Motor neuron (in vitro differentiated cells): ENCODE results near the gene ATP1A2. TPM values are rescaled to one million over a fixed set of nuclear protein-coding genes. Genes with fewer than 3 reads are reported as not detected.
"Not testable (repeated sequence)": the region's sequence is repeated elsewhere in the genome, so short reads cannot be mapped to it uniquely, and the experiment has no call there.

ENCODE experiments used
- ATAC-seq, 8 experiments: fragments of 200-7000 bp; cut with Tn5 transposase; replicated peaks in 6 of 8; 2 replicates each; pipeline ENCODE4 v1.8.0; 2021; ENCODE audit warnings: mild to moderate bottlenecking in 8 of 8, moderate library complexity in 8 of 8
- H3K27ac ChIP-seq, 2 donors: fragments of 250-450 bp; sonication (Bioruptor Pico); 2 replicates each; pipeline ENCODE4 v1.9.0; 2021; ENCODE audit warnings: antibody characterized with exemption in 2 of 2, mild to moderate bottlenecking in 2 of 2, moderate library complexity in 1 of 2
- H3K4me1 ChIP-seq, 2 donors: fragments of 250-450 bp; sonication (Bioruptor Pico); replicated peaks in 1 of 2; 2 replicates each; pipeline ENCODE4 v1.6.1; 2021; ENCODE audit warnings: antibody characterized with exemption in 2 of 2, mild to moderate bottlenecking in 2 of 2, moderate library complexity in 1 of 2
- H3K4me3 ChIP-seq, 5 donors: fragments of 250-450 bp; sonication (Bioruptor Pico); 2 replicates each; pipeline ENCODE4 v1.9.0; 2021; ENCODE audit warnings: antibody characterized with exemption in 5 of 5, mild to moderate bottlenecking in 5 of 5, moderate library complexity in 4 of 5
- WGBS, 10 experiments: fragments of 450-650 bp; shearing (Covaris generic); methylation state at CpG; one replicate each; pipeline ENCODE4 v1.0.0; 2022; 5-methylcytosine and 5-hydroxymethylcytosine counted together
- in situ Hi-C, 9 experiments: fragments of 400-800 bp; cut with MboI; loops; one replicate each; pipeline ENCODE4 v1.15.0; 2021; ENCODE audit warnings: low sequenced_read_pairs in 9 of 9, low pct_unique_long_range_greater_than_20kb in 2 of 9; ENCODE audit not compliant: unreplicated experiment in 9 of 9
- total RNA-seq, 8 experiments: library from RNA; unstranded; fragments of 300-600 nt; gene quantifications; 2 replicates each; pipeline versions ENCODE4 v1.2.3 to v1.2.4, GENCODE V29; 2022

The ATP1A2 gene
- total RNA-seq, 8 experiments from 2014 or later = 0.54 to 53.5 (median 1.2) TPM

DNA sequence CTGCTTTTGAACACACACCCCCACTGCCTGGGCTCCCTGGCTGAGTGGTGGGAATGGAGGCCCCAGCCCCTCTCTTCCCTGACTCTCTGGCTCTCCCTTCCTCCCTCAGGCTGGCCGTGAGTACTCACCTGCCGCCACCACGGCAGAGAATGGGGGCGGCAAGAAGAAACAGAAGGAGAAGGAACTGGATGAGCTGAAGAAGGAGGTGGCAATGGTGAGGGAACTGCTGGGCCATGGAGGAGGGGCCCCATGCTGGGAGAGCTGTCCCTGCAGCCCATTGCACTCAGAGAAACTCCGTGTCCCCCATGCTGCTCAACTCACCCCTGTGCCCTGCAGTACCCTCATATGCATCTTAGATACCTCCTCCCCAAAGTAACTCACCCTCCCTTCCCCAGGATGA, 5.2 kb downstream of the ATP1A2 start:
- in situ Hi-C loops = loop anchor here in 1 of 9 experiments (25.0 kb wide), 1 partner anchor 267 kb away; no protein-coding TSS in a partner anchor
- no peak for ATAC-seq
- 60 to 93% (median 74%) methylated on average over 1 to 2 of the region's 5 CpGs; no CpG with 5 or more reads in 6 of the 10 experiments for WGBS, 10 experiments
- Histone ChIP-seq H3K4me3 (no peak overlapping the region), H3K27ac (no peak overlapping the region), H3K4me1 (peaks cover 37 to 42% of the 10 kb centered on the region in 2 donors)

DNA sequence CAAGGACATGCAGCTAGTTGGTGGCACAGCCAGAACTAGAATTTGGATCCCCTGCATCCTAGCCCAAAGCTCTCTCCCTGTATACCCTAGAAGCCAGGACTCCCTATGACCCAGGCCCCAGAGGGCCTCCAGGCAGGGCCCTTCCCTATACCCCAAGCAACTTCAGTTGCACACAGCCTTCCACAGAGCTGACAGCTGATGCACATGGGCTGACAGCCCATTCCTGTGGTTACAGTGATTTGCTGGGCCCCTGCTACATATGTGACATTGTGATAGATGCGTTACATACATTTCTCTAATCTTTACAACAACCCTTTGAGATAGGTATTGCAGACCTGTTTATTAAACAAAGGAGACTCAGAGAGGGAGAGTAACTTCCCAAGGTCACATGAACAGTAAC, 5.8 kb downstream of the ATP1A2 start:
- peaks cover 36% of the 10 kb centered on the region in 2 donors for H3K4me1 ChIP-seq
- no peak for ATAC-seq
- 86 to 89% methylated on average over 1 of the region's 1 CpG; no CpG with 5 or more reads in 8 of the 10 experiments for WGBS, 10 experiments
- in situ Hi-C loops = loop anchor here in 1 of 9 experiments (25.0 kb wide), 1 partner anchor 266 kb away; no protein-coding TSS in a partner anchor
- H3K27ac ChIP-seq = no peak overlapping the region
- no peak overlapping the region for H3K4me3 ChIP-seq

DNA sequence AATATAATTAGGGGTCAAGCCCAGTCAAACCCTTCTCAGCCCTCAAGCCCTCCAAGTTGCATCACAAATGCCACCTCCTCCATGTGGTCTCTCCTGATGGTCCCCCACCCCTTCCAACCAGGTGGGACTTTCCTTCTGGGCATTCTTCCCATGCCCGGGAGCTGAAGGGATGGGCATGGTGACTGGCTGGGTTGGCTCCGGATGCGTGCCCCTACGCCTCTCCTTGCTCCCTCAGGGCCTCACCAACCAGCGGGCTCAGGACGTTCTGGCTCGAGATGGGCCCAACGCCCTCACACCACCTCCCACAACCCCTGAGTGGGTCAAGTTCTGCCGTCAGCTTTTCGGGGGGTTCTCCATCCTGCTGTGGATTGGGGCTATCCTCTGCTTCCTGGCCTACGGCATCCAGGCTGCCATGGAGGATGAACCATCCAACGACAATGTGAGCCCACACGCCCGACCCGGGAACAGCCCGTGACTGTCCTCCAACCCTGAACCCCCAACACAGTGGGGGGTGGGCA, 7.5 kb downstream of the ATP1A2 start:
- H3K27ac ChIP-seq = no peak overlapping the region
- peaks cover 19% of the 10 kb centered on the region in 2 donors for H3K4me1 ChIP-seq
- H3K4me3 ChIP-seq = no peak overlapping the region
- no peak for ATAC-seq
- in situ Hi-C loops = loop anchor here in 1 of 9 experiments (25.0 kb wide), 1 partner anchor 264 kb away; no protein-coding TSS in a partner anchor
- WGBS, 10 experiments = 92 to 100% (median 94%) methylated on average over 1 to 7 of the region's 16 CpGs; no CpG with 5 or more reads in 7 of the 10 experiments

DNA sequence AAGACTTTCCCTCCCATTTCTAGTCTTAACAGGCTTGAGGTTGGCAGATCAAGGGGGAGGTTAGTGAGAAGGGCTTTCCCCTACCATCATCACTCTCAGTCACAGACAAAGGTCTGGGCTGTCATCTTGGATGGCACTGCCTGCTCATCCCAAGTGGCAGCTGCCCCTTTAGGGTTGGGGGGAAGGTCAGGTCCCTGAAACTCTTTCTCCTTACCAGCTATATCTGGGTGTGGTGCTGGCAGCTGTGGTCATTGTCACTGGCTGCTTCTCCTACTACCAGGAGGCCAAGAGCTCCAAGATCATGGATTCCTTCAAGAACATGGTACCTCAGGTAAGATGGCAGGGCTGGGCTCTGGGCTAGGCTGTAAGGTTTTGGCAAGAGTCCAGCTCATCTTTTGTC, 8.2 kb downstream of the ATP1A2 start:
- ATAC-seq = no peak
- in situ Hi-C loops = loop anchor here in 1 of 9 experiments (25.0 kb wide), 1 partner anchor 264 kb away; no protein-coding TSS in a partner anchor
- Histone ChIP-seq H3K4me1 (peaks cover 12 to 15% of the 10 kb centered on the region in 2 donors), H3K27ac (no peak overlapping the region), H3K4me3 (no peak overlapping the region)

DNA sequence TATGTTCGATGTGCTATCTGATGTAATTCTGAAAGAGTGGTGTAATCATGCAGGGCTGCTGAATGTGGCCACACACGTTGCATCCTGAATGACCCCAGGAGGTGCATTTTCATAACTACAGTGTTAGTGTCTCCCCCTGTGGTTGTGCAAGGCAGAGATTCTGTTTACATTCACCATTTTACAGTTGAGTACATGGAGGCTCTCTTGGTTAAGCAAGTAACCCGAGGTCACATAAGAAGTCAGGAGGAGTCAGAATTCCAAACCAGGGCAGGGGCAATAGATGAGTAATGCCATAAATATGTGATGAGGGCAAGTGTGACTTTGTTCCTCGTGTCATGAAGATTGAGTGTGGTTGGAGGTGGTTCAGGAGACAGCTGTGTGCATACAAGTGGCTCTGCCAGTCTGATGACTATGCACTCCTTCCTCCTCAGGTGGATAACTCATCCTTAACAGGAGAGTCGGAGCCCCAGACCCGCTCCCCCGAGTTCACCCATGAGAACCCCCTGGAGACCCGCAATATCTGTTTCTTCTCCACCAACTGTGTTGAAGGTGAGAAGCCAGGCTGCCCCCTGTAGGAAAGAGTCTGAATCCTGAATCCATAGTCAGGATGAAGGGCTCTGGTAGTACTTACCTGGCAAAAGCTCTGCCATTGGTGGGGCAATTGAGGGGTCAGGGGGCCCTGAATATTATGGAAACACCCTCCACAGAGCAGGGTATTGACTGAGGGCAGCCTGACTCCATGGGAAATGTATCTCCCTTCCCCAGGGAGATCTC, 9.3 kb downstream of the ATP1A2 start:
- 10 to 80% (median 47%) methylated on average over 1 to 8 of the region's 8 CpGs; no CpG with 5 or more reads in 1 of the 10 experiments for WGBS, 10 experiments
- H3K27ac ChIP-seq = no peak overlapping the region
- no peak overlapping the region for H3K4me3 ChIP-seq
- in situ Hi-C loops = loop anchor here in 1 of 9 experiments (25.0 kb wide), 1 partner anchor 262 kb away; no protein-coding TSS in a partner anchor
- peaks cover 11 to 15% of the 10 kb centered on the region in 2 donors for H3K4me1 ChIP-seq
- ATAC-seq = peak in 7 of 8 experiments; percentile 55 to 78 (median 74)

DNA sequence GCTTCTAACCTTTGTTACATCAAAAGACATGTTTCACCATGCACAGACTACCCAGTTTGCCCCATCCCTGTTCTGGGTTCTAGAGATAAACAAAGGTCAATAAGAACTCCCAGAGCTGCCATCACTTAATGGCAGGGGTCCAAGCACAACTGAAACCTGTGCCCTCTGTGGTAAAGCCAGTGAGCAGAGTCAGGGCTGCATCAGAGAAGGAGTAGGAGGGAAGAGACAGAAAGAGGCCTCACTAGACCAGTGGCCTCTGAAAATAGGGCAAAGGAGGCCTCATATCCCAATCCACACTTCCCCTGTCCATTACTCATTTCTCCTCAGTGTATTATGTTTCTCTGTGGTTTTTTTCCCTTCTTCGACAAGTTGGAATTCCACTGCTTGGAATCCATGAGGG, 10.2 kb downstream of the ATP1A2 start:
- no peak for ATAC-seq
- no peak overlapping the region for H3K4me3 ChIP-seq
- WGBS, 10 experiments = 0 to 100% (median 88%) methylated on average over 1 of the region's 1 CpG; no CpG with 5 or more reads in 1 of the 10 experiments
- H3K4me1 ChIP-seq = peaks cover 11 to 15% of the 10 kb centered on the region in 2 donors
- in situ Hi-C loops = no loop called here
- H3K27ac ChIP-seq = no peak overlapping the region

DNA sequence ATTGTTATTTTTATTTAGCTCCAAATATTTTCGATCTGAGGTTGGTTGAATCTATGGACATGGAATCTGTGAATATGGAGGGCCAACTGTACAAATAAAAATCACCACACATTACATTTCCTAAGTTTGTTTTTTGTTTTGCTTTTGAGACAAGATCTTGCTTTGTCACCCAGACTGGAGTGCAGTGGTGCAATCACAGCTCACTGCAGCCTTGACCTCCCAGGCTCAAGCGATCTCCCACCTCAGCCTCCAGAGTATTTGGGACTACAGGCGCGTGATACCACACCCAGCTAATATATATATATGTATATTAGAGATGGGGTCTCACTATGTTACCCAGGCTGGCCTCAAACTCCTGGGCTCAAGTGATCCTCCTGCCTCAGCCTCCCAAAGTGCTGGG, 10.8 kb downstream of the ATP1A2 start:
- H3K27ac ChIP-seq, H3K4me3 ChIP-seq, in situ Hi-C loops, ATAC-seq: not testable (repeated sequence)
- peaks cover 11 to 15% of the 10 kb centered on the region in 2 donors for H3K4me1 ChIP-seq
- 66 to 100% (median 86%) methylated on average over 1 to 4 of the region's 4 CpGs; no CpG with 5 or more reads in 2 of the 10 experiments for WGBS, 10 experiments

DNA sequence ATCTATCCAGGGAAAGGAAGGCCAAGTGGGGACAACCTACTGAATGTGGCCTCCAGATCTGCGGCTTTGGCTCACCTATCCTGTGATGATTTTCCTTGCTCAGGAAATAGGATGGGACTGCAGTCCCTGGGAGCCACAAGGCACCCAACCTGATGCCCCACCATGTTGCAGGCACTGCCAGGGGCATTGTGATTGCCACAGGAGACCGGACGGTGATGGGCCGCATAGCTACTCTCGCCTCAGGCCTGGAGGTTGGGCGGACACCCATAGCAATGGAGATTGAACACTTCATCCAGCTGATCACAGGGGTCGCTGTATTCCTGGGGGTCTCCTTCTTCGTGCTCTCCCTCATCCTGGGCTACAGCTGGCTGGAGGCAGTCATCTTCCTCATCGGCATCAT, 11.8 kb downstream of the ATP1A2 start:
- 86 to 100% (median 95%) methylated on average over 1 to 7 of the region's 9 CpGs; no CpG with 5 or more reads in 2 of the 10 experiments for WGBS, 10 experiments
- no peak overlapping the region for H3K27ac ChIP-seq
- no peak overlapping the region for H3K4me3 ChIP-seq
- H3K4me1 ChIP-seq = peaks cover 11 to 15% of the 10 kb centered on the region in 2 donors
- no peak for ATAC-seq
- in situ Hi-C loops = no loop called here

DNA sequence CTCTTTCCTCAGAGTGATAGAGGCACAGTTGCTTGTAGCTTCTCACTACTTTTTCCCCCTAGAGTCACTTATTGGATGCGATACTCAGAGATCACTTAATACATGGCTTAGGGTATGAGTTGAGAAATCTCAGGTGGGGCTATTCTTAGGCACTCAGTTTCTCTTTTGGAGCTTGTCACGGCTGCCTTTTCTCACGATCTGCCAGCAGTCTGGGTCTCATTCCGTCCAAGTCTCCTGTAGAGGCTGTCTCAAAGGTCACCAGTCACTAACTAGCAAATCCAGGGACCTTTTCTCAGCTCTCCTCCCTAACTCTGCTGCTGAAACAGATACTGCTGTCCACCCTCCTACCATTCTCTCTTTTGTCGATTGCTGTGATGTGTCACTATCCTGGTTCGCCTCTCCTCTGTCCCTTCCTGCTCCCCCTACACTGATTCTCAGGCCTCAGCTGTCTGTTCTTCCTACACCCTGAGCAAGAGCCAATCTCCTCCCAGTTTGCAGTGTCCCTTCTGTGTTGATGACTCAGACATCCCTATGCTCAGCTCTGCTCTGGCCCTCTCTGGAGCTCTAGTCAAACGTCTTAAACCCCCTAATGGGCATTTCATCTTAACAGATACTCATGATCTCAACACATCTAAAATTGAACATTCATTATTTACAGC, 12.4 kb downstream of the ATP1A2 start:
- H3K4me1 ChIP-seq = peaks cover 11 to 15% of the 10 kb centered on the region in 2 donors
- in situ Hi-C loops = no loop called here
- ATAC-seq = peak in 7 of 8 experiments; percentile 66 to 91 (median 84)
- WGBS, 10 experiments = 0 to 88% (median 35%) methylated on average over 1 to 7 of the region's 7 CpGs; no CpG with 5 or more reads in 4 of the 10 experiments
- H3K4me3 ChIP-seq = no peak overlapping the region
- H3K27ac ChIP-seq = no peak overlapping the region

DNA sequence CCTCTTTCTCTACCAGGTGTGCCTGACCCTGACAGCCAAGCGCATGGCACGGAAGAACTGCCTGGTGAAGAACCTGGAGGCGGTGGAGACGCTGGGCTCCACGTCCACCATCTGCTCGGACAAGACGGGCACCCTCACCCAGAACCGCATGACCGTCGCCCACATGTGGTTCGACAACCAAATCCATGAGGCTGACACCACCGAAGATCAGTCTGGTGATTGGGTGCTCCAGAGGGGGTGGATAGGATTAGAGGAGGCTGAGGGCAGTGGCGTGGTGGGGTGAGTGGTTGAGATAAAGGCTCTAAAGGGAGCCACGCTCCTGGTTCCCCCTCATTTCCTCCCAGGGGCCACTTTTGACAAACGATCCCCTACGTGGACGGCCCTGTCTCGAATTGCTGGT, 13.1 kb downstream of the ATP1A2 start:
- no peak overlapping the region for H3K27ac ChIP-seq

DNA sequence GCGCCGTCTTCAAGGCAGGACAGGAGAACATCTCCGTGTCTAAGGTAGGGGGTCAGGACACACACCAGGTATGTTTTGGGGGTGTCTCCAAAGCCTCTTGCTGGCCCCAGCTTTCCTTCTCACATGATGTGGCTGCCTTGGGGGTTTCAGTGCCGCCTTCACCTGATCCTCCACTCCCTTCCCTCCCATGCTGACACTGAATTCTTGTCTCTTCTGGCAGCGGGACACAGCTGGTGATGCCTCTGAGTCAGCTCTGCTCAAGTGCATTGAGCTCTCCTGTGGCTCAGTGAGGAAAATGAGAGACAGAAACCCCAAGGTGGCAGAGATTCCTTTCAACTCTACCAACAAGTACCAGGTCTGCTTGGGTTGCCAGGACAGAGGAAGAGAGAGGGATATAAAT, 13.5 kb downstream of the ATP1A2 start:
- Histone ChIP-seq H3K27ac (no peak overlapping the region), H3K4me3 (no peak overlapping the region), H3K4me1 (peaks cover 10 to 11% of the 10 kb centered on the region in 2 donors)
- 81 to 88% methylated on average over 2 to 5 of the region's 5 CpGs; no CpG with 5 or more reads in 8 of the 10 experiments for WGBS, 10 experiments
- ATAC-seq = peak in 1 of 8 experiments; percentile 15
- in situ Hi-C loops = no loop called here

More for the DNA sequence above, 13.1 kb downstream of the ATP1A2 start:
- H3K4me3 ChIP-seq = no peak overlapping the region
- ATAC-seq = no peak
- in situ Hi-C loops = no loop called here
- whole genome bisulfite sequencing, 10 experiments = 92 to 100% methylated on average over 8 to 9 of the region's 18 CpGs; no CpG with 5 or more reads in 8 of the 10 experiments
- H3K4me1 ChIP-seq = peaks cover 11 to 15% of the 10 kb centered on the region in 2 donors

DNA sequence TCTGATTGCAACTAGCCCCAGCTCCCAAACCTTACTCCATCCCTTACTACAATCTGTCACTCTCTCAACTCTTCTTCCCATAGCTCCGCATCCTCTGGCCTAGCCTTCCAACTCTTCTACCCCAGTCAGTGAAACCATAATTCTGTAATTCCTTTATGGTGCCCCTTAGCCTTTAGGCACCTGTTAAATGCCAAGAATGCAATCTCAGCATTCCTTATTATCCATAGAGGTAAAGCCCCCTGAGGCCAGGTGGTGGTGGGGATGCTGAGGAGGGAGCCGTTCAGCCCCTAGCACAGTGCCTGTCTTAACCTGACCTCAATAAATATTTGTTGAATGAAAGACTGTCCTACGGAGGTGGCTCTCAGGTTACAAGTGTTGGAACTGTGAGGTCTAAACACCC, 14.0 kb downstream of the ATP1A2 start:
- WGBS, 10 experiments = 40 to 100% (median 89%) methylated on average over 1 to 3 of the region's 3 CpGs; no CpG with 5 or more reads in 1 of the 10 experiments
- in situ Hi-C loops = no loop called here
- H3K27ac ChIP-seq = no peak overlapping the region
- H3K4me1 ChIP-seq = peaks cover 5 to 6% of the 10 kb centered on the region in 2 donors
- ATAC-seq = no peak
- H3K4me3 ChIP-seq = no peak overlapping the region

DNA sequence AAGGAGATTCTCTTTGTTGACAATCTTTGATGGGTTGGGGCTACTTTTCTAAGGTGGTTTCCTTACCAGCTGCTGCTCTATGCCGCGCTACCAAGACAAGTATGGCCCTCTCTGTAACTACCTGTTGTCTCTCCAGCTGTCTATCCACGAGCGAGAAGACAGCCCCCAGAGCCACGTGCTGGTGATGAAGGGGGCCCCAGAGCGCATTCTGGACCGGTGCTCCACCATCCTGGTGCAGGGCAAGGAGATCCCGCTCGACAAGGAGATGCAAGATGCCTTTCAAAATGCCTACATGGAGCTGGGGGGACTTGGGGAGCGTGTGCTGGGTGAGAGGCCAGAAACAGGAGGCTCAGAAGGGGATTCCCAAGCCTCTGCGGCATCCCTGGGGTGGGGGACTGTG, 14.4 kb downstream of the ATP1A2 start:
- ATAC-seq = no peak
- H3K27ac ChIP-seq = no peak overlapping the region
- H3K4me3 ChIP-seq = no peak overlapping the region
- peaks cover 1 to 2% of the 10 kb centered on the region in 2 donors for H3K4me1 ChIP-seq
- 73 to 100% (median 92%) methylated on average over 2 to 11 of the region's 11 CpGs; no CpG with 5 or more reads in 6 of the 10 experiments for WGBS, 10 experiments
- in situ Hi-C loops = no loop called here
